Spleen (tissue), 7 donors: Measurements from ENCODE around the gene FAM222A.

Experiments used
- POLR2A ChIP-seq, 3 donors: fragments of 450-650 bp; IDR thresholded peaks; one replicate each; pipeline ENCODE4 v1.5.1; 2017; ENCODE audit warnings: antibody characterized with exemption in 3 of 3, mild to moderate bottlenecking in 1 of 3
- POLR2AphosphoS5 ChIP-seq, 3 donors: sonication (generic); formaldehyde crosslinking; IDR thresholded peaks; one replicate each; pipeline ENCODE4 v1.5.1; 2017; ENCODE audit warnings: antibody characterized with exemption in 3 of 3
- TF ChIP-seq, protein P1 (sequence below), 11 experiments: fragments of 200-600 bp in 7 of 11; fragments of 450-650 bp in 4 of 11; sonication (generic) in 4 of 11; IDR thresholded peaks in 8 of 11; conservative IDR thresholded peaks in 3 of 11; 1 replicate in 7 of 11; 2 replicates in 4 of 11; pipeline versions ENCODE4 v1.4.0 to v1.8.0; 2016 to 2021; ENCODE audit warnings: antibody characterized with exemption in 11 of 11, inconsistent platforms in 4 of 11, mild to moderate bottlenecking in 1 of 11
- donor health status: DM: no; HTN: no; CAD: no; lungs with moderate emphysema.
- donor health status: DM: no; HTN: no; CAD: no.
- donor health status: DM: no; HTN: no; CAD: no.

- TF ChIP-seq, protein P1, sequence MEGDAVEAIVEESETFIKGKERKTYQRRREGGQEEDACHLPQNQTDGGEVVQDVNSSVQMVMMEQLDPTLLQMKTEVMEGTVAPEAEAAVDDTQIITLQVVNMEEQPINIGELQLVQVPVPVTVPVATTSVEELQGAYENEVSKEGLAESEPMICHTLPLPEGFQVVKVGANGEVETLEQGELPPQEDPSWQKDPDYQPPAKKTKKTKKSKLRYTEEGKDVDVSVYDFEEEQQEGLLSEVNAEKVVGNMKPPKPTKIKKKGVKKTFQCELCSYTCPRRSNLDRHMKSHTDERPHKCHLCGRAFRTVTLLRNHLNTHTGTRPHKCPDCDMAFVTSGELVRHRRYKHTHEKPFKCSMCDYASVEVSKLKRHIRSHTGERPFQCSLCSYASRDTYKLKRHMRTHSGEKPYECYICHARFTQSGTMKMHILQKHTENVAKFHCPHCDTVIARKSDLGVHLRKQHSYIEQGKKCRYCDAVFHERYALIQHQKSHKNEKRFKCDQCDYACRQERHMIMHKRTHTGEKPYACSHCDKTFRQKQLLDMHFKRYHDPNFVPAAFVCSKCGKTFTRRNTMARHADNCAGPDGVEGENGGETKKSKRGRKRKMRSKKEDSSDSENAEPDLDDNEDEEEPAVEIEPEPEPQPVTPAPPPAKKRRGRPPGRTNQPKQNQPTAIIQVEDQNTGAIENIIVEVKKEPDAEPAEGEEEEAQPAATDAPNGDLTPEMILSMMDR (IDR thresholded peaks at IDR 0.05 in 8 of 11, conservative IDR thresholded peaks at IDR 0.05 in 3 of 11), result no peak
- no peak for TF ChIP-seq POLR2AphosphoS5 (IDR thresholded peaks at IDR 0.05)
- TF ChIP-seq POLR2A (IDR thresholded peaks at IDR 0.05), result no peak
Observed at GRCh38 chr12:109680264-109681005, 33.2 kb upstream of the FAM222A start.
